Erythroblast (primary cell): ENCODE data around the gene SLC39A11.

Source experiments
- GATA1 ChIP-seq: IDR thresholded peaks from 2 replicates; pipeline ENCODE4 v1.6.1; 2011; ENCODE audit warnings: low read depth, mild to moderate bottlenecking, control low read depth, low read length, moderate library complexity
- POLR2A ChIP-seq: IDR thresholded peaks from 2 replicates; pipeline ENCODE4 v1.6.1; 2011; ENCODE audit warnings: mild to moderate bottlenecking, low read length

DNA sequence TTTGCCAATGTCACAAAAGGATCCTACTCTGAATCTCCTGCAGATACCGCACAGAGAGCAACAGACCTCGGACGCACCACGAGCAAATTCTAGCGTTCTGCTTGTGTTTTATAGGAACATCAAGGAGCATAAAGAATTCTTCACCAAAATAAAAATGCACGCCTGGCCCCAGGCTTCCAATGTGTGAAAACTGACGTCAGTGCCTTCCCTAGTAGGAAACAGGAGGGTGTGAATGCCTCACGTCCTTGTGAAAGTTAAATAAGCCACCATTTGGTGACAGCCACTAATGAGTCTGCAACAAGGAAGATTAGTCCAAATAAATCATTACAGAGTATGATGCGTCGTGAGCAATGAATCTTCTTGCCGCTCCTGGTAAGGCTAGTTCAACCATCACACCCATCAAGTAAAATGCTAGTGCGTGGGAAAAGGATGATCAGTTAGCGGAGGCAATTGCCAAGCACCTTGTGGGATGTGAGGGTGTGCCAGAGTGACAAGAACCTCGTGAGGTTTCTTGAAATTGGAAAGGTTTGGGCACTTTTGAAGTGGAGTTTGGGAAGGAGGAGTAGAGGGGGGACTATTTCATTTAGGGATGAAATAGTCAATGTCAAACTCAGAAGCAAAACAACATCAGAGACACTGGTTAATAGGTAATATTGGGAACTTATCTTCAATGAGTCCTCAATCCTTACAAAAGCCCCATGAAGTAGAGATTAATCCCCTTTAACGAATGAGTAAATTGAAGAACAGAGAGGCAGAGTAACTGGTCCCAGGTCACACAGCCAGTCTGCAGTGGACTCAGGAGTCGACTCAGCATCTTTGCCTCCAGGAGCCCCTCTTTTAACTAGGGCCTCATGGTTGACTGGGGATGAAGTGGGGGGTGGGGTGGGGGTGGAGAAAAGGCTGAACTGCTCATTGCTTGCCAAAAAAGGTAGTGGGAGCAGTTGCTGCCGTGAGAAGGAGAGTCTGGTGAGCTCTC lies 238.8 kb downstream of the SLC39A11 start:
- TF ChIP-seq POLR2A (no peak), GATA1 (no peak)
